GM21717 (cell line): ENCODE measurements around the gene CELF4.
"Not testable (repeated sequence)": the region's sequence is repeated elsewhere in the genome, so short reads cannot be mapped to it uniquely, and the experiment has no call there.

ENCODE experiments used
- ATAC-seq: cut with Tn5 transposase; IDR thresholded peaks from one replicate; pipeline ENCODE4 v1.9.1; 2021; ENCODE audit warnings: mild to moderate bottlenecking, moderate library complexity; ENCODE audit not compliant: unreplicated experiment

CELF4 gene

GRCh38 chr18:37375181-37375580, 190.4 kb downstream of the CELF4 start:
- ATAC-seq, result no peak

- no peak for ATAC-seq
These were observed 197.3 kb downstream of the CELF4 start for GRCh38 chr18:37368110-37368954.

- ATAC-seq, result no peak
These were observed 201.4 kb downstream of the CELF4 start for GRCh38 chr18:37364237-37364636.

- no peak for ATAC-seq
These were observed 203.3 kb downstream of the CELF4 start for GRCh38 chr18:37362158-37362890.

GRCh38 chr18:37361335-37362157, 204.1 kb downstream of the CELF4 start:
- ATAC-seq, result no peak

GRCh38 chr18:37358061-37358460, 207.5 kb downstream of the CELF4 start:
- ATAC-seq, result not testable (repeated sequence)

- no peak for ATAC-seq
These were observed 209.8 kb downstream of the CELF4 start for GRCh38 chr18:37355772-37356171.

- no peak for ATAC-seq
These were observed 214.5 kb downstream of the CELF4 start for GRCh38 chr18:37351110-37351509.

GRCh38 chr18:37348729-37349128, 216.9 kb downstream of the CELF4 start:
- ATAC-seq, result no peak

GRCh38 chr18:37346048-37346447, 219.6 kb downstream of the CELF4 start:
- ATAC-seq, result no peak

GRCh38 chr18:37343542-37343851, 222.1 kb downstream of the CELF4 start:
- no peak for ATAC-seq

GRCh38 chr18:37341473-37342086, 224.0 kb downstream of the CELF4 start:
- ATAC-seq, result no peak

- no peak for ATAC-seq
These were observed 224.6 kb downstream of the CELF4 start for GRCh38 chr18:37341016-37341415.

GRCh38 chr18:37339701-37340215, 225.8 kb downstream of the CELF4 start:
- no peak for ATAC-seq

- ATAC-seq, result no peak
These were observed 228.9 kb downstream of the CELF4 start for GRCh38 chr18:37336568-37337285.

GRCh38 chr18:37335409-37335736, 230.2 kb downstream of the CELF4 start:
- no peak for ATAC-seq

- ATAC-seq, result no peak
These were observed 230.8 kb downstream of the CELF4 start for GRCh38 chr18:37334631-37335408.

GRCh38 chr18:37332628-37333420, 232.8 kb downstream of the CELF4 start:
- ATAC-seq, result no peak

GRCh38 chr18:37332219-37332618, 233.4 kb downstream of the CELF4 start:
- ATAC-seq, result no peak
